IMR-90 (cell line): ENCODE results near the gene DOCK4. TPM values are rescaled to one million over a fixed set of nuclear protein-coding genes. Genes with fewer than 3 reads are reported as not detected.

Source experiments
- ATAC-seq: fragments of 200-7000 bp; cut with Tn5 transposase; 2 replicates; pipeline ENCODE4 v1.9.1; 2020; ENCODE audit warnings: low read depth, mild to moderate bottlenecking, moderate library complexity
- BruUV-seq: library from RNA; stranded (reverse); fragments of 400-500 nt; replicated peaks from 2 replicates; lab custom pipeline; 2021; lab: Mats Ljungman, UMichigan
- CTCF ChIA-PET: fragments of 300-600 bp; formaldehyde crosslinking; extraction: SDS; loops from one replicate; lab custom pipeline; 2021; ENCODE audit warnings: antibody characterized with exemption; lab: Yijun Ruan, JAX
- POLR2A ChIA-PET: fragments of 300-600 bp; sonication (Branson Sonifier 250); formaldehyde crosslinking; loops from one replicate; lab custom pipeline; 2022; ENCODE audit warnings: antibody characterized with exemption; ENCODE audit not compliant: unreplicated experiment; lab: Charles Lee
- DNase-seq: peaks from one replicate; pipeline ENCODE4 v3.0.0; 2013
- H2AFZ ChIP-seq: replicated peaks from 2 replicates; pipeline ENCODE3; 2013; ENCODE audit warnings: low read length, mild to moderate bottlenecking; ENCODE audit not compliant: poor library complexity
- H2AK5ac ChIP-seq: 2 replicates; pipeline ENCODE4 v1.6.1; 2013; ENCODE audit warnings: low read depth, low read length, inconsistent platforms
- H2AK9ac ChIP-seq: replicated peaks from 2 replicates; pipeline ENCODE3; 2013; ENCODE audit warnings: mild to moderate bottlenecking, low read depth, low read length, moderate library complexity; ENCODE audit not compliant: poor library complexity
- H2BK120ac ChIP-seq: 2 replicates; pipeline ENCODE4 v1.6.1; 2013; ENCODE audit warnings: low read depth, low read length, inconsistent platforms
- H2BK15ac ChIP-seq: 3 replicates; pipeline ENCODE4 v1.6.1; 2013; ENCODE audit warnings: low read depth, low read length, inconsistent platforms
- H2BK20ac ChIP-seq: 2 replicates; pipeline ENCODE4 v1.6.1; 2013; ENCODE audit warnings: low read depth, mild to moderate bottlenecking, inconsistent platforms, low read length, moderate library complexity
- H2BK5ac ChIP-seq: 2 replicates; pipeline ENCODE4 v1.6.1; 2013; ENCODE audit warnings: mild to moderate bottlenecking, low read depth, low read length, inconsistent platforms; ENCODE audit not compliant: poor library complexity, severe bottlenecking
- H3K14ac ChIP-seq: replicated peaks from 2 replicates; pipeline ENCODE4 v1.6.1; 2013; ENCODE audit warnings: low read depth, low read length, inconsistent platforms
- H3K18ac ChIP-seq: 2 replicates; pipeline ENCODE4 v1.6.1; 2013; ENCODE audit warnings: low read depth, low read length, control low read depth
- H3K23ac ChIP-seq: 2 replicates; pipeline ENCODE4 v1.6.1; 2013; ENCODE audit warnings: low read depth, low read length, inconsistent platforms
- H3K27ac ChIP-seq: 2 replicates; pipeline ENCODE4 v1.5.1; 2013; ENCODE audit warnings: mild to moderate bottlenecking, control low read depth, low read length; ENCODE audit not compliant: insufficient read depth
- H3K27me3 ChIP-seq: 2 replicates; pipeline ENCODE4 v1.6.1; 2013; ENCODE audit warnings: low read length; ENCODE audit not compliant: control insufficient read depth, insufficient read depth
- H3K36me3 ChIP-seq: 2 replicates; pipeline ENCODE4 v1.6.1; 2013; ENCODE audit warnings: low read length, mixed read lengths; ENCODE audit not compliant: control insufficient read depth, insufficient read depth
- H3K4ac ChIP-seq: 2 replicates; pipeline ENCODE4 v1.6.1; 2013; ENCODE audit warnings: low read depth, low read length, inconsistent platforms
- H3K4me1 ChIP-seq: 2 replicates; pipeline ENCODE4 v1.6.1; 2013; ENCODE audit warnings: low read length, mixed read lengths; ENCODE audit not compliant: control insufficient read depth, insufficient read depth
- H3K4me2 ChIP-seq: 2 replicates; pipeline ENCODE4 v1.6.1; 2013; ENCODE audit warnings: low read depth, mild to moderate bottlenecking, control low read depth, low read length, moderate library complexity
- H3K4me3 ChIP-seq: 2 replicates; pipeline ENCODE4 v1.5.1; 2013; ENCODE audit warnings: low read depth, mild to moderate bottlenecking, control low read depth, low read length, moderate library complexity; ENCODE audit not compliant: insufficient read depth
- H3K56ac ChIP-seq: 2 replicates; pipeline ENCODE4 v1.6.1; 2013; ENCODE audit warnings: low read length, inconsistent platforms; ENCODE audit not compliant: insufficient read depth; ENCODE audit errors: extremely low read depth
- H3K79me1 ChIP-seq, 2 experiments: 2 replicates each; pipeline ENCODE4 v1.6.1; 2013; ENCODE audit warnings: low read length in 2 of 2, inconsistent platforms in 1 of 2, low read depth in 1 of 2
- H3K9ac ChIP-seq: 2 replicates; pipeline ENCODE4 v1.6.1; 2013; ENCODE audit warnings: low read depth, low read length, control low read depth
- H3K9me1 ChIP-seq: 2 replicates; pipeline ENCODE4 v1.6.1; 2013; ENCODE audit warnings: low read length, inconsistent platforms; ENCODE audit not compliant: insufficient read depth
- H3K9me3 ChIP-seq: 2 replicates; pipeline ENCODE4 v1.6.1; 2013; ENCODE audit warnings: low read length; ENCODE audit not compliant: control insufficient read depth, insufficient read depth
- H4K20me1 ChIP-seq: 2 replicates; pipeline ENCODE4 v1.6.1; 2013; ENCODE audit warnings: low read length, inconsistent platforms; ENCODE audit not compliant: insufficient read depth
- H4K5ac ChIP-seq: 2 replicates; pipeline ENCODE4 v1.6.1; 2013; ENCODE audit warnings: mild to moderate bottlenecking, low read depth, low read length, control low read depth
- H4K8ac ChIP-seq, 2 experiments: 2 replicates each; pipeline ENCODE4 v1.6.1; 2013; ENCODE audit warnings: low read depth in 2 of 2, low read length in 2 of 2, control low read depth in 1 of 2, inconsistent platforms in 1 of 2
- H4K91ac ChIP-seq: 2 replicates; pipeline ENCODE4 v1.6.1; 2013; ENCODE audit warnings: low read depth, low read length, inconsistent platforms; ENCODE audit not compliant: insufficient read depth
- BHLHE40 ChIP-seq: fragments of 150-350 bp; IDR thresholded peaks from 2 replicates; pipeline ENCODE4 v1.6.1; 2016; ENCODE audit warnings: mild to moderate bottlenecking, low read depth, low read length
- CEBPB ChIP-seq: IDR thresholded peaks from 2 replicates; pipeline ENCODE4 v1.6.1; 2012; ENCODE audit warnings: low read depth, low read length, improper control_type of control experiment
- CHD1 ChIP-seq: IDR thresholded peaks from 2 replicates; pipeline ENCODE4 v1.6.1; 2012; ENCODE audit warnings: low read depth, low read length, improper control_type of control experiment
- CTCF ChIP-seq: conservative IDR thresholded peaks from 2 replicates; pipeline ENCODE4 v1.5.1; 2012; ENCODE audit warnings: mild to moderate bottlenecking, low read depth, low read length, improper control_type of control experiment
- ELK1 ChIP-seq: fragments of 150-350 bp; IDR thresholded peaks from 2 replicates; pipeline ENCODE4 v1.6.1; 2016; ENCODE audit warnings: low read depth, mild to moderate bottlenecking, low read length, moderate library complexity, borderline replicate concordance
- FOS ChIP-seq: fragments of 150-350 bp; IDR thresholded peaks from 2 replicates; pipeline ENCODE4 v1.6.1; 2016; ENCODE audit warnings: low read depth, low read length
- MAFK ChIP-seq: IDR thresholded peaks from 2 replicates; pipeline ENCODE4 v1.6.1; 2012; ENCODE audit warnings: low read depth, low read length, improper control_type of control experiment
- MAZ ChIP-seq: IDR thresholded peaks from 2 replicates; pipeline ENCODE4 v1.6.1; 2012; ENCODE audit warnings: low read depth, mild to moderate bottlenecking, low read length, improper control_type of control experiment, moderate library complexity, borderline replicate concordance
- MXI1 ChIP-seq: IDR thresholded peaks from 2 replicates; pipeline ENCODE4 v1.6.1; 2012; ENCODE audit warnings: low read depth, mild to moderate bottlenecking, low read length, moderate library complexity, borderline replicate concordance
- NFE2L2 ChIP-seq: fragments of 150-350 bp; IDR thresholded peaks from 2 replicates; pipeline ENCODE4 v1.6.1; 2016; ENCODE audit warnings: low read depth, mild to moderate bottlenecking, low read length
- POLR2A ChIP-seq: IDR thresholded peaks from 2 replicates; pipeline ENCODE4 v1.6.1; 2012; ENCODE audit warnings: mild to moderate bottlenecking, low read depth, low read length
- RAD21 ChIP-seq: IDR thresholded peaks from 2 replicates; pipeline ENCODE4 v1.6.1; 2012; ENCODE audit warnings: low read length, improper control_type of control experiment
- RCOR1 ChIP-seq: IDR thresholded peaks from 2 replicates; pipeline ENCODE4 v1.6.1; 2012; ENCODE audit warnings: mild to moderate bottlenecking, low read length, improper control_type of control experiment; ENCODE audit not compliant: insufficient replicate concordance
- RFX5 ChIP-seq: IDR thresholded peaks from 2 replicates; pipeline ENCODE4 v1.8.0; 2012; ENCODE audit warnings: low read depth, mild to moderate bottlenecking, low read length, moderate library complexity
- SMC3 ChIP-seq: fragments of 150-350 bp; IDR thresholded peaks from 2 replicates; pipeline ENCODE4 v1.6.1; 2016; ENCODE audit warnings: low read depth, mild to moderate bottlenecking, antibody characterized with exemption, low read length, moderate library complexity
- USF2 ChIP-seq: fragments of 150-350 bp; IDR thresholded peaks from 2 replicates; pipeline ENCODE4 v1.6.1; 2017; ENCODE audit warnings: mild to moderate bottlenecking, antibody characterized with exemption, low read length, low read depth
- WGBS, 2 experiments: methylation state at CpG; one replicate each; pipeline versions ENCODE4 v1.1.5 to v1.1.7; 2013; ENCODE audit warnings: missing lambda C conversion rate in 2 of 2; ENCODE audit not compliant: insufficient read length in 1 of 2; ENCODE audit errors: extremely low coverage in 2 of 2; 5-methylcytosine and 5-hydroxymethylcytosine counted together
- dilution Hi-C: fragments of 300-500 bp; cut with HindIII; formaldehyde crosslinking; loops from one replicate; pipeline ENCODE4 v1.14.3; 2018; ENCODE audit warnings: low sequenced_read_pairs; ENCODE audit not compliant: unreplicated experiment
- in situ Hi-C: fragments of 300-500 bp; cut with MboI; formaldehyde crosslinking; loops from 3 replicates; pipeline ENCODE4 v1.14.3; 2019; ENCODE audit warnings: low sequenced_read_pairs, inconsistent platforms, mixed read lengths
- intact Hi-C: fragments of 100-400 bp; cut with micrococcal nuclease; formaldehyde crosslinking; loops from 2 replicates; pipeline ENCODE4 v1.10.0; 2022
- polyA plus RNA-seq, 3 experiments: library from polyadenylated mRNA; depleted of rRNA; stranded (reverse); fragments of >200 nt; gene quantifications; 2 replicates each; pipeline ENCODE4 v1.2.3, GENCODE V29; 2012; ENCODE audit warnings: low replicate concordance in 1 of 3
- total RNA-seq: library from RNA; depleted of rRNA; stranded (reverse); fragments of >200 nt; gene quantifications from 2 replicates; pipeline ENCODE4 v1.2.3, GENCODE V29; 2012

DOCK4 gene
- total and polyA plus RNA-seq, 2 of the 4 experiments (the other 2 are of a cell fraction): 4.4 to 12.2 TPM

- Histone ChIP-seq H2AK9ac (no peak overlapping the region), H3K79me1 (peaks cover 24 to 53% of the 10 kb centered on the region in 2 experiments), H3K9me3 (no peaks in the 10 kb centered on the region), H2BK120ac (no peak overlapping the region), H2AK5ac (no peak overlapping the region), H3K23ac (no peak overlapping the region), H4K20me1 (peaks cover 2% of the 10 kb centered on the region; the same call in 1 of the 2 replicates), H4K8ac (no peak overlapping the region), H3K27me3 (no peaks in the 10 kb centered on the region), H4K91ac (no peak overlapping the region), H2AFZ (no peak overlapping the region), H3K4me2 (no peak overlapping the region), H3K56ac (no peak overlapping the region), H2BK5ac (no peak overlapping the region), H3K36me3 (no peaks in the 10 kb centered on the region), H3K9me1 (peaks cover 4% of the 10 kb centered on the region; the same call in 1 of the 2 replicates), H3K4me3 (no peak overlapping the region), H3K4me1 (peaks cover 7% of the 10 kb centered on the region), H3K14ac (no peak overlapping the region), H4K5ac (no peak overlapping the region), H3K4ac (no peak overlapping the region), H3K9ac (no peak overlapping the region), H3K27ac (no peak overlapping the region), H2BK15ac (no peak overlapping the region), H3K18ac (no peak overlapping the region), H2BK20ac (no peak overlapping the region)
- POLR2A ChIA-PET: no interaction called here
- dilution Hi-C loops (no loop called here), in situ Hi-C loops (loop anchor here (10.0 to 25.0 kb wide), 2 partner anchors 207 to 445 kb away; no protein-coding TSS in a partner anchor), intact Hi-C loops (loop anchor here (2.0 to 10.0 kb wide), 4 partner anchors 185 to 243 kb away; partner anchors contain the start of gene IFRD1)
- DNase-seq: no peak
- CTCF ChIA-PET: no interaction called here
- BruUV-seq: no TSS peak
- 100% methylated on average over 1 of the region's 6 CpGs; no CpG with 5 or more reads in 1 of the 2 experiments for WGBS, 2 experiments
- TF ChIP-seq NFE2L2 (no peak), RCOR1 (no peak), POLR2A (no peak), SMC3 (no peak), USF2 (no peak), MAZ (no peak), CTCF (no peak), CEBPB (no peak), RFX5 (no peak), RAD21 (no peak), FOS (no peak), BHLHE40 (no peak), ELK1 (no peak), MXI1 (no peak), MAFK (no peak), CHD1 (no peak)
- no peak for ATAC-seq
Measured at GRCh38 chr7:112207765-112208164, 1.6 kb upstream of the DOCK4 start.
